ENCODE results near the gene KCTD12. TPM values are rescaled to one million over a fixed set of nuclear protein-coding genes. Genes with fewer than 3 reads are reported as not detected.

The KCTD12 gene
- total RNA-seq, 1 experiment from 2014 or later = 1.9 TPM

DNA sequence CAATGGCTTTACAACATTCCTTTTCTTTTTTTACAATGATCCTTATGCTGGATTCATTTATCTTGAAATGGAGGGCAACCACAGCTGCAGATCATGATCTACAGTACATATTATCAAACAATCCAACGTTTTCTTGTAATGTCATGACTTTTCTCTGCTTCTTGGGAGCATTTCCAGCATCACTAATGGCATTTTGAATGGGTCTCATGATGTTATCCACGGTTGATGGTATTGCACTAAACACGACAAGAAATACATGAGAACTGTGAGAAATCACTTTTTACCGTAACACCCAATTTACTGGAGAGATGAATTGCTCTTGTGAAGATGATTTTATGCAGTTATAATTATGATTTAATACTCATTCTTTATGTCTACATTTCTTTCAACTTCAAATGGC lies 45.9 kb upstream of the KCTD12 start:
- no peaks in the 10 kb centered on the region for H3K79me2 ChIP-seq (ENCODE audit: insufficient read depth, low read length)
- no peak for DNase-seq (ENCODE audit: low read depth, low spot score)
- H3K4me1 ChIP-seq (ENCODE audit: control insufficient read depth in 1 of 2, insufficient read depth in 2 of 2, low read length in 2 of 2) = no peaks in the 10 kb centered on the region
- no peaks in the 10 kb centered on the region for H3K36me3 ChIP-seq (ENCODE audit: control insufficient read depth in 1 of 2, insufficient read depth in 2 of 2, low read length in 2 of 2)
- H4K20me1 ChIP-seq (ENCODE audit: insufficient read depth) = no peaks in the 10 kb centered on the region
- no peak for TF ChIP-seq SRF (IDR thresholded peaks at IDR 0.05; ENCODE audit: low read depth)
- TF ChIP-seq RAD21 (IDR thresholded peaks at IDR 0.05; ENCODE audit: low read depth) = no peak
- no peak for TF ChIP-seq ZNF274 (IDR thresholded peaks at IDR 0.05; ENCODE audit: low read depth, low read length)
- TF ChIP-seq EZH2phosphoT487 (IDR thresholded peaks at IDR 0.05; ENCODE audit: borderline replicate concordance) = no peak
- TF ChIP-seq YY1 (IDR thresholded peaks at IDR 0.05; ENCODE audit: extremely low read depth, insufficient replicate concordance, low read depth, low read length) = no peak
- TF ChIP-seq, protein P1, sequence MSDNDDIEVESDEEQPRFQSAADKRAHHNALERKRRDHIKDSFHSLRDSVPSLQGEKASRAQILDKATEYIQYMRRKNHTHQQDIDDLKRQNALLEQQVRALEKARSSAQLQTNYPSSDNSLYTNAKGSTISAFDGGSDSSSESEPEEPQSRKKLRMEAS (IDR thresholded peaks at IDR 0.05) = no peak
- no peak for TF ChIP-seq EZH2 (IDR thresholded peaks at IDR 0.05)
- no peak for TF ChIP-seq SP1 (IDR thresholded peaks at IDR 0.05; ENCODE audit: low read depth)
- no peak for TF ChIP-seq CEBPB (IDR thresholded peaks at IDR 0.05; ENCODE audit: low read depth)
- TF ChIP-seq JUND (IDR thresholded peaks at IDR 0.05) = no peak
- TF ChIP-seq SIN3A (IDR thresholded peaks at IDR 0.05; ENCODE audit: low read depth) = no peak
- TF ChIP-seq CBX3 (IDR thresholded peaks at IDR 0.05; ENCODE audit: low read depth) = no peak
- TF ChIP-seq POLR2AphosphoS5 (IDR thresholded peaks at IDR 0.05; ENCODE audit: low read depth, low read length) = no peak
- TF ChIP-seq, protein P2, sequence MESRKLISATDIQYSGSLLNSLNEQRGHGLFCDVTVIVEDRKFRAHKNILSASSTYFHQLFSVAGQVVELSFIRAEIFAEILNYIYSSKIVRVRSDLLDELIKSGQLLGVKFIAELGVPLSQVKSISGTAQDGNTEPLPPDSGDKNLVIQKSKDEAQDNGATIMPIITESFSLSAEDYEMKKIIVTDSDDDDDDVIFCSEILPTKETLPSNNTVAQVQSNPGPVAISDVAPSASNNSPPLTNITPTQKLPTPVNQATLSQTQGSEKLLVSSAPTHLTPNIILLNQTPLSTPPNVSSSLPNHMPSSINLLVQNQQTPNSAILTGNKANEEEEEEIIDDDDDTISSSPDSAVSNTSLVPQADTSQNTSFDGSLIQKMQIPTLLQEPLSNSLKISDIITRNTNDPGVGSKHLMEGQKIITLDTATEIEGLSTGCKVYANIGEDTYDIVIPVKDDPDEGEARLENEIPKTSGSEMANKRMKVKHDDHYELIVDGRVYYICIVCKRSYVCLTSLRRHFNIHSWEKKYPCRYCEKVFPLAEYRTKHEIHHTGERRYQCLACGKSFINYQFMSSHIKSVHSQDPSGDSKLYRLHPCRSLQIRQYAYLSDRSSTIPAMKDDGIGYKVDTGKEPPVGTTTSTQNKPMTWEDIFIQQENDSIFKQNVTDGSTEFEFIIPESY (IDR thresholded peaks at IDR 0.05; ENCODE audit: extremely low read depth, insufficient replicate concordance, low read length) = no peak
- TF ChIP-seq ELF1 (IDR thresholded peaks at IDR 0.05; ENCODE audit: borderline replicate concordance, low read depth) = no peak
- TF ChIP-seq FOSL1 (IDR thresholded peaks at IDR 0.05; ENCODE audit: low read depth) = no peak
- TF ChIP-seq TCF7L2 (IDR thresholded peaks at IDR 0.05; ENCODE audit: borderline replicate concordance, extremely low read depth, insufficient read depth, insufficient read length) = no peak
- TF ChIP-seq, protein P3, sequence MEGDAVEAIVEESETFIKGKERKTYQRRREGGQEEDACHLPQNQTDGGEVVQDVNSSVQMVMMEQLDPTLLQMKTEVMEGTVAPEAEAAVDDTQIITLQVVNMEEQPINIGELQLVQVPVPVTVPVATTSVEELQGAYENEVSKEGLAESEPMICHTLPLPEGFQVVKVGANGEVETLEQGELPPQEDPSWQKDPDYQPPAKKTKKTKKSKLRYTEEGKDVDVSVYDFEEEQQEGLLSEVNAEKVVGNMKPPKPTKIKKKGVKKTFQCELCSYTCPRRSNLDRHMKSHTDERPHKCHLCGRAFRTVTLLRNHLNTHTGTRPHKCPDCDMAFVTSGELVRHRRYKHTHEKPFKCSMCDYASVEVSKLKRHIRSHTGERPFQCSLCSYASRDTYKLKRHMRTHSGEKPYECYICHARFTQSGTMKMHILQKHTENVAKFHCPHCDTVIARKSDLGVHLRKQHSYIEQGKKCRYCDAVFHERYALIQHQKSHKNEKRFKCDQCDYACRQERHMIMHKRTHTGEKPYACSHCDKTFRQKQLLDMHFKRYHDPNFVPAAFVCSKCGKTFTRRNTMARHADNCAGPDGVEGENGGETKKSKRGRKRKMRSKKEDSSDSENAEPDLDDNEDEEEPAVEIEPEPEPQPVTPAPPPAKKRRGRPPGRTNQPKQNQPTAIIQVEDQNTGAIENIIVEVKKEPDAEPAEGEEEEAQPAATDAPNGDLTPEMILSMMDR (IDR thresholded peaks at IDR 0.05 in 2 of 3, conservative IDR thresholded peaks at IDR 0.05 in 1 of 3; ENCODE audit: borderline replicate concordance in 1 of 3, insufficient read depth in 1 of 3, low read depth in 2 of 3, low read length in 2 of 3) = no peak
- TF ChIP-seq POLR2A (IDR thresholded peaks at IDR 0.05; ENCODE audit: borderline replicate concordance, extremely low read depth, insufficient read depth, insufficient read length) = no peak
- TF ChIP-seq, protein P4, sequence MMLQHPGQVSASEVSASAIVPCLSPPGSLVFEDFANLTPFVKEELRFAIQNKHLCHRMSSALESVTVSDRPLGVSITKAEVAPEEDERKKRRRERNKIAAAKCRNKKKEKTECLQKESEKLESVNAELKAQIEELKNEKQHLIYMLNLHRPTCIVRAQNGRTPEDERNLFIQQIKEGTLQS (IDR thresholded peaks at IDR 0.05) = no peak
- ATAC-seq = no peak
- H3K9ac ChIP-seq (ENCODE audit: low read length) = no peak overlapping the region
- no peaks in the 10 kb centered on the region for H3K9me2 ChIP-seq (ENCODE audit: insufficient read depth)
- CTCF ChIA-PET = no interaction called here
- RAD21 ChIA-PET (ENCODE audit: low non-redundant PET in 1 of 2, low total read pairs in 2 of 2, uncharacterized antibody in 2 of 2, unreplicated experiment in 2 of 2) = no interaction called here
- H3K27ac ChIP-seq (ENCODE audit: low read depth, low read length) = no peak overlapping the region
- H3K9me3 ChIP-seq (ENCODE audit: control insufficient read depth in 1 of 2, insufficient read depth in 1 of 2, low read depth in 1 of 2, low read length in 2 of 2) = no peaks in the 10 kb centered on the region; a peak in 1 of 4 replicates
- no peak overlapping the region for H3K4me3 ChIP-seq (replicated peaks in 1 of 2; ENCODE audit: low read depth in 1 of 2, low read length in 2 of 2)
- intact Hi-C loops (cut with micrococcal nuclease) = no loop called here
- no TSS peak for BruUV-seq (replicated peaks)
- POLR2A ChIA-PET = no interaction called here
- H3K27me3 ChIP-seq (ENCODE audit: insufficient read depth, low read length) = no peaks in the 10 kb centered on the region
- no peak overlapping the region for H3K4me2 ChIP-seq (ENCODE audit: low read length)
- no peak overlapping the region for H2AFZ ChIP-seq (ENCODE audit: low read depth, low read length, poor library complexity, severe bottlenecking)
